Measurements from ENCODE around the gene ATF5.
"Not testable (repeated sequence)": the region's sequence is repeated elsewhere in the genome, so short reads cannot be mapped to it uniquely, and the experiment has no call there.

The ATF5 gene

GRCh38 chr19:49910179-49910578 is 18.8 kb upstream of the ATF5 start:
- peaks cover 99% of the 10 kb centered on the region for H3K36me3 Mint-ChIP-seq
- ATAC-seq (no peak), DNase-seq (ENCODE audit: low spot score in 2 of 2) (no peak)
- peak overlapping the region; percentile 88 for H3K27ac Mint-ChIP-seq
- H3K4me3 Mint-ChIP-seq, result no peak overlapping the region
- H3K9me3 Mint-ChIP-seq, result no peaks in the 10 kb centered on the region
- H3K4me1 Mint-ChIP-seq, result peaks cover 82% of the 10 kb centered on the region

- H3K4me1 Mint-ChIP-seq, result peaks cover 78% of the 10 kb centered on the region
- H3K4me3 Mint-ChIP-seq, result peak overlapping the region; percentile 65
- peak in 1 of 2 donors; percentile 66 for DNase-seq (ENCODE audit: low spot score in 2 of 2)
- peak overlapping the region; percentile 88 for H3K27ac Mint-ChIP-seq
- H3K36me3 Mint-ChIP-seq, result peaks cover 99% of the 10 kb centered on the region
- peak; percentile 84 for ATAC-seq
- no peaks in the 10 kb centered on the region for H3K9me3 Mint-ChIP-seq
These were observed 17.4 kb upstream of the ATF5 start for GRCh38 chr19:49911381-49912145.

- Mint-ChIP-seq H3K4me3 (peak overlapping the region; percentile 65), H3K36me3 (peaks cover 99% of the 10 kb centered on the region), H3K4me1 (peaks cover 71% of the 10 kb centered on the region), H3K9me3 (no peaks in the 10 kb centered on the region), H3K27ac (peak overlapping the region; percentile 88)
- no peak for DNase-seq (ENCODE audit: low spot score in 2 of 2)
- ATAC-seq, result no peak
These were observed 15.9 kb upstream of the ATF5 start for GRCh38 chr19:49912965-49913685.

GRCh38 chr19:49913720-49914119 is 15.3 kb upstream of the ATF5 start:
- ATAC-seq (no peak), DNase-seq (ENCODE audit: low spot score in 2 of 2) (no peak)
- Mint-ChIP-seq H3K4me3 (peak overlapping the region; percentile 65), H3K36me3 (peaks cover 99% of the 10 kb centered on the region), H3K4me1 (peaks cover 65% of the 10 kb centered on the region), H3K27ac (peak overlapping the region; percentile 88), H3K9me3 (no peaks in the 10 kb centered on the region)

GRCh38 chr19:49915271-49915670 is 13.7 kb upstream of the ATF5 start:
- no peak overlapping the region for H3K4me3 Mint-ChIP-seq

GRCh38 chr19:49916839-49917733 is 11.9 kb upstream of the ATF5 start:
- no peak overlapping the region for H3K4me3 Mint-ChIP-seq
- DNase-seq (ENCODE audit: low spot score in 2 of 2) (no peak), ATAC-seq (no peak)
- H3K36me3 Mint-ChIP-seq, result peaks cover 100% of the 10 kb centered on the region
- peaks cover 70% of the 10 kb centered on the region for H3K4me1 Mint-ChIP-seq
- H3K9me3 Mint-ChIP-seq, result no peaks in the 10 kb centered on the region
- peak overlapping the region; percentile 86 for H3K27ac Mint-ChIP-seq

More at GRCh38 chr19:49915271-49915670, 13.7 kb upstream of the ATF5 start:
- Mint-ChIP-seq H3K4me1 (peaks cover 66% of the 10 kb centered on the region), H3K9me3 (no peaks in the 10 kb centered on the region), H3K27ac (peak overlapping the region; percentile 81), H3K36me3 (peaks cover 99% of the 10 kb centered on the region)
- DNase-seq (ENCODE audit: low spot score in 2 of 2) (no peak), ATAC-seq (no peak)

- H3K27ac Mint-ChIP-seq, result peak overlapping the region; percentile 58
- no peaks in the 10 kb centered on the region for H3K9me3 Mint-ChIP-seq
- peaks cover 71% of the 10 kb centered on the region for H3K4me1 Mint-ChIP-seq
- no peak for DNase-seq (ENCODE audit: low spot score in 2 of 2)
- H3K4me3 Mint-ChIP-seq, result no peak overlapping the region
- no peak for ATAC-seq
- H3K36me3 Mint-ChIP-seq, result peaks cover 100% of the 10 kb centered on the region
These were observed 10.9 kb upstream of the ATF5 start for GRCh38 chr19:49918089-49918488.

- Mint-ChIP-seq H3K27ac (peak overlapping the region; percentile 88), H3K4me1 (peaks cover 66% of the 10 kb centered on the region)
These were observed 8.2 kb upstream of the ATF5 start for GRCh38 chr19:49920624-49921363.

GRCh38 chr19:49921871-49922795 is 6.9 kb upstream of the ATF5 start:
- peak overlapping the region; percentile 88 for H3K27ac Mint-ChIP-seq
- peak overlapping the region; percentile 51 for H3K4me3 Mint-ChIP-seq
- peaks cover 69% of the 10 kb centered on the region for H3K4me1 Mint-ChIP-seq
- peaks cover 100% of the 10 kb centered on the region for H3K36me3 Mint-ChIP-seq
- ATAC-seq (peak; percentile 87), DNase-seq (ENCODE audit: low spot score in 2 of 2) (no peak)
- no peaks in the 10 kb centered on the region for H3K9me3 Mint-ChIP-seq

More at GRCh38 chr19:49920624-49921363, 8.2 kb upstream of the ATF5 start:
- peak overlapping the region; percentile 51 for H3K4me3 Mint-ChIP-seq
- H3K36me3 Mint-ChIP-seq, result peaks cover 100% of the 10 kb centered on the region
- ATAC-seq, result no peak
- no peak for DNase-seq (ENCODE audit: low spot score in 2 of 2)
- no peaks in the 10 kb centered on the region for H3K9me3 Mint-ChIP-seq

- DNase-seq (ENCODE audit: low spot score in 2 of 2), result no peak
- Mint-ChIP-seq H3K9me3 (no peaks in the 10 kb centered on the region), H3K27ac (peak overlapping the region; percentile 88), H3K4me1 (peaks cover 76% of the 10 kb centered on the region), H3K36me3 (peaks cover 100% of the 10 kb centered on the region), H3K4me3 (peak overlapping the region; percentile 51)
- ATAC-seq, result no peak
These were observed 5.7 kb upstream of the ATF5 start for GRCh38 chr19:49923055-49924003.

- Mint-ChIP-seq H3K4me1 (peaks cover 83% of the 10 kb centered on the region), H3K27ac (peak overlapping the region; percentile 88), H3K9me3 (no peaks in the 10 kb centered on the region), H3K36me3 (peaks cover 100% of the 10 kb centered on the region), H3K4me3 (no peak overlapping the region)
- ATAC-seq (no peak), DNase-seq (ENCODE audit: low spot score in 2 of 2) (no peak)
These were observed 4.8 kb upstream of the ATF5 start for GRCh38 chr19:49924004-49924880.

GRCh38 chr19:49924881-49925210 is 4.2 kb upstream of the ATF5 start:
- Mint-ChIP-seq H3K27ac (peak overlapping the region; percentile 67), H3K36me3 (peaks cover 100% of the 10 kb centered on the region), H3K4me1 (peaks cover 83% of the 10 kb centered on the region)
- not testable (repeated sequence) for DNase-seq (ENCODE audit: low spot score in 2 of 2); H3K4me3 Mint-ChIP-seq; ATAC-seq; H3K9me3 Mint-ChIP-seq

Measured in stimulated activated effector memory CD8-positive, alpha-beta T cell treated with anti-CD3 and anti-CD28 coated beads, Interleukin-12 subunit alpha, Interleukin-12 subunit beta, amount 100 ng/mL, for 72 hours (primary cell).